ENCODE measurements around the gene ERCC6L.
"Not testable (repeated sequence)": the region's sequence is repeated elsewhere in the genome, so short reads cannot be mapped to it uniquely, and the experiment has no call there.

Gene ERCC6L

DNA sequence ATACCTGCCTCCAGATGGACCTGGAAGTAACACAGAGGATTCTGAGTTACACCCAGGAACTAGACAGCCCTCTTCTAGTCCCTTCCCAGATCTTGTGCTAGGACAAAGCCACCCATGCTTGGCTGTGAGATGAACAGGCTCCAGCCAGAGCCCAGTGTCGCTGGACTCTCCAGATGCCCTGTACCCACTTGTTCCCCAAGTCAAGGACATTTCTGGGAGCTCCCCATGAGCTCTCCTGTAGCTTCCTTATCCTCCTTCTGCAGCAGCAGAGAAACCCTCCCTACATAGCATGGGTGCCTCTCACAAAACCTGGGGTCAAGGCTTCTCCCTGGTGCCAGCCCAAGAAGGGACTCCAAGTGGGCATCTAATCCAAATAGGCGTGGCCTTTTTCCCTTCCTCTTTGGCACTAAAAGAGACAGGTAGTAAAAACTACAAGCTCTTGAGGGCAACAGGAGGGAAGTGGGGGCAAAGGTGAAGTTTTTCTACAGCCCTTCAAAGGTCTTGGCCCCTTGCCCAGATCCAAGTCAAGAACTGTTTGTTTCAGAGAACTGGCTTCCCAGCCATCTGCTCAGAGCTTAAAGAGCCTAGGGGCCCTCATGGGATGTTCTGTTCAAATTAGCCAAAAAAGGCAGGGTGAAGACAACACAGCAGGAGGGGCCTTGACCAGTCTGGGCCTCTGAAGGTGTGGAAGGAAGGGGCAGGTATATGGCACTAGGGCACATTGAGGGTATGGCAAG, 8.5 kb upstream of the ERCC6L start:
- ATAC-seq: no peak

DNA sequence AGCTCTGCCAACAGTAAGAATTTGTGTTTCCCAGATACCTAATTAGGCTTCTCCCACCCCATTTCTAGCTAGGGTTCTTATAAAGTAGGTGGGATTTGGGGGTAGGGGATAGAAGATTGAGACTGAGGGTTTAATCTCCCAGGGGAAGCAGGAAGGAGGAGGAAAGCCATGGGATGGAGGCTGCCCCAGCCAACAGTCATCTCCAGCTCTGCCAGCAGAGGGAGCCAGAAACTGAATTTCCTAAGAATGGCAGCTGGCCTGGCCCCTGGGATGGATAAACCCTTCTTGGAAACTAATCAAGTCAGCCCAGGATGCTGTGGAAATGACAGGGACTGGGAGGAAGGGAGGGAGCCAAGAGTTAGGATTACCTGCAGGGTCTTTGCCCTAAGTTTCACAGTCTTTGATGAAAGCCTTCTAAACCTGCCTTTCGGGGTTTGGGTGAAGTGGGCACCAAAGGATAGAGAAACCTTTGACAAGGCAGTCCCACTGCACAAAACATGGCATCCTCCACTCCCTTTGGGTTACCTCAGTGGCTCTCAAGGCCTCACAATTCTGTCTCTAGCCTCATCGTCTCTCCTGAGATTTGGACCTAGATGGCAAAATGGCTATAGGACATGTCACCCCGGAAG, 6.7 kb upstream of the ERCC6L start:
- ATAC-seq: no peak

DNA sequence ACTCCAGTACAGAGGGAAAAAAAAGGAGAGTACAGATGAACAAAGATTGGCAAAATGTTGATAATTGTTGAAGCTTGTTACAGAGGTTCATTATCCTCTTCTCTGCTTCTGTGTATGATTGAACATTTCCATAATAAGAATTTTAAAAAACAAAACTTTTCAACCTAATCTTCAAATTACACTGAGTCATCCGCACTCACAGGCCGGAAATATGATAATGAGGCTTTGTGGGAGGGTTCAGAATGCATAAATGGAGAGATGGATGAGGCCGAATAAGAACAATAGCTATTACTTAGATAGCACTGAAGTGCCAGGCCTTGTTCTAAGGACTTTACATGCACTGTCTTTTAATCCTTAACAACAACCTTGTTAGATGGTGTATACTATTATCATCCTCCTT, 4.6 kb upstream of the ERCC6L start:
- ATAC-seq: no peak

DNA sequence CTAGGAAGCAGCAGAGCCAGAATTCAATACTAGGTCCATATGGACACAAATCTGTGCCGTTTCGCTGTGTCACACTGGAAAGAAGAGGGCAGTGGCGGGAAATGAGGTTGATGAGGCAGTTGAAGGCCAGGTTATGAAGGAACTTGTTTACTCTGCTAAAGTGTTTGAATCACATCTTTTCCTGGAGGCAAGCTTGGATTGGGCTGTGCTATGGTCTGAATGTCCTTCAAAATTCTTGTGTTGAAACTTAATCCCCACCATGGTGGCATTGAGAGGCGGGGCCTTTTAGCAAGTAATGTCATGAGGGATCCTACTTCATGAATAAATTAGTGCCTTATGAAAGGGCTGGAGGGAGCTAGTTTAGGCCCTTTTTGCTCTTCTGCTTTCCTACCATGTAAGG, 2.1 kb upstream of the ERCC6L start:
- no peak for ATAC-seq

DNA sequence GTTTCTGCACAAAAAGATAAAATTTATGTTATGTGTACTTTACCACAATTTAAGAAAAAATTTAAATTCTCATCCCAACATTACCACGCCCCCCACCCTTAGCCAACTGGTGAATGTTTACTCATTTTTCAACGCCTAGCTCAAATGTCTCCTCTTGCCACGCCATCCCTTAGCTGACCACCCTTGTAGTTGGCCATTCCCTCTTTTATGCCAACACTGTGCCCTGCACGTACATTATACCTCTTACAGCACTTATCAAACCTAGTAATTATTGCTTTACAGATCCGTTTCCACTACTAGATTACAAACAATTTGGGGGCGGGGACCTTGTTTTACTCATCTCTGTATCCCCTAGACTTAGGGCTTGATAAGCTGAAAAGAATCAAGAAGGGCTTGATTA, 644 bp downstream of the ERCC6L start:
- ATAC-seq: no peak

DNA sequence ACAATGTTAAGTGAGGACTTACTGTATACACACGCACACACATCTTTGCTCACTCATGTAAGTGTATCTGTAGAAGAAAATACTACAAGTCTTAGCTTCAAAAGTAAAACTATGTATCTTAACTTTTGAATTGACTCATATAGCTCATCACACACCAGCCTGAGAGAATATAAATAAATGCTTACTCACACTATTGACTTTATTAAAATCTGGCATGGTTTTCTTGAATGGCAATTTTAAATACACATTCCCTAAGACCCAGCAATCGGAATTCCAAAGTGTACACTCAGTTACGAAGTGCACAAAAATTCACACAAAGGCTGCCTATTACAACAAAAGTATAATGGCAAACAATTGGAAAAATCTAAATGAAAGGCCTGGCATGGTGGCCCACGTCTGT, 2.0 kb downstream of the ERCC6L start:
- no peak for ATAC-seq

DNA sequence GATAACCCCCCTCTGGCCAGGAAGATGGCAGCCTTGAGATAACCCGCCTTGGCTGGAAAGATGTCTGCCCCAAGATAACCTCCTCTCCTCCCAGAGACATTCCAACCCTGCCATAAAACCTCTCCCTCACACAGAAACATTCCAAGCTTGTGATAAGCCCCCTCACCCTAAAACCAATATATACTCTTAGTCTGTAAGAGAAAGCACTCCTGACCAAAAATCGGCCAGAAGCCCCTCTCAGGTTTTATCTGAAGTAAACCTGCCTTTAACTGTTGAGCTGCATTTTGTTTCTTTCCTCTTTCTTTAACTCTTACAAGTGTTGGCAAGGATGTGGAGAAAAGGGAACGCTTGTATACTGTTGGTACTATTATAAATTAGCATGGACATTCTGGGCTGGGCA, 8.5 kb downstream of the ERCC6L start:
- ATAC-seq: no peak

DNA sequence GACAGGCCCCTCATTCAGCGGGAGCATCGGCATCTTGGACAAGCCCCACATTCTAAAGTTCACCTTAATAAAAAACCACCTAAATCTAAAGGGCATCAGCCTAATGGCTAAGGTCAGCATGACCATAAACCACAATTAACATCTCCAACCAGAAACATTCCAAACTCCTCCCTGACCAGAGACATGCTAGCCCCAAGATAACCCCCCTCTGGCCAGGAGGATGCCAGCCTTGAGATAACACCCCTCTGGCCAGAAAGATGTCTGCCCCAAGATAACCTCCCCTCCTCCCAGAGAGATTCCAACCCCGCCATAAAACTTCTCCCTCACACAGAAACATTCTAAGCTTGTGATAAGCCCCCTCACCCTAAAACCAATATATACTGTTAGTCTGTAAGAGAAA, 18.5 kb downstream of the ERCC6L start:
- ATAC-seq: not testable (repeated sequence)

DNA sequence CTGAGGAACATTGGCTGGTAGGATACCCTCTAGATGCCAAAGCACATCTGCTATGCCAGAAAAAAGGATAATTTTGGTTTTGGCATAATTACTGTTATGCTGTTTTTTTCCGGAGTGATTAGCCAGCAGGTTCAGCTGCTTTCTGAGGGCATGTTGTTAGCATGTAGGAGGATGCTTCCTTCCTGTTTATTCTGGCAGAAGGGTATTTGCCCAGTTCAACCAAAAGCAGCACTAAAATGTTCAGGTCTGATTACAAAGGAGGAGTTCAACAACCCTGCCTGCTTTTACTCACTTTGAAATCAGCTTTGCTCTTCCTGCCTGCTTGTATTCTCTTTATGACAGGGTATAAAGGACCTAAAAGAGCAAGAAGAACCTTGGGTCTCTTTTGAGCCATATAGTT, 21.9 kb downstream of the ERCC6L start:
- ATAC-seq: no peak

DNA sequence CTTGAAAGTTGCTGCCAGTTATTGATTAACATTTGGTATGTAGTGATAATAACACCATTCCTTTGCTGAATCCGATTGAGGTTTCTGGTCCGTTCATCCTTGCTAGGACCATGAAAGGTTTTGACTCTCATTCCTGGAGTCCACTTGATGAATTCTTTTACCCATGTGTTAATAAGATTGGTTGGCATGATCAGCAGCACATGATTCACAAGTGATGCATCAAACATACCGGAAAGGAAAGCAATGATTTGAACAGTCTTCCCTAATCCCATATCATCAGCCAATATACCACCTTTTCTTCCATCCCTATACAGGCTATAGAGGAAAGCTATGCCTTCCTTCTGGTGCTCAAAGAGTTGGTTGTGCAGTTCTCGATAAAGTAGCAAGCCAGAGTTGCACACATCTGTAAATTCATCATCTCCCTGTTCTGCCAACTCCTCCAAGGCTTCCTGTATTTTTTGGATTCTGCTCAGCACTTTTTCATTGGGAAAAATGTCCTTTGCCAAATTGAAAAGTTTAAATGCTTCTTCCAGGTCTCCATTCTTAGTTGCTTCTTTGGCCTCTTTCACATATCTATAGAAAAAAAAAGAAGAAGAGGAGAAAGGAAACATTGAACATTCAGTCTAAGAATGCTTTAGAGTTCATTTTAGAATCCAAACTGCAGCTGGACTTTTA, 30.6 kb downstream of the ERCC6L start:
- no peak for ATAC-seq

DNA sequence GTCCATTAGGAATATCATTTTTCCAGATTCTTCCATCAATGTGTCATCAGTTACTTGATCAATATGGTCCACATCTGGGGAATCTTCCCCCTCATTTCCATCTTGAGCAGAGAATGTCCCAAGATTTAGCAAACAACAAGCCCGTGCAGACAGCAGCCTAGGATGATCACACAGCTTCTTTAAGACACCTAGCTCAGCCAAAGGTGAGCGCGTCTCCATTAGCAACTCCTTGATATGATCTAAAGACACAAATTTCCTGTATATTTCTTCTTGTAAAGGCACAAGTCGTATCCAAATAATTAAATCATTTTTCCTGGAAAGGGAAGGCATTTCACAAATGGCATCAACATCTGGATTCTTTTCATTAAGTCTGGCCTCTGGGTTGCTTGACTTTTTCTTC, 31.5 kb downstream of the ERCC6L start:
- ATAC-seq: no peak

DNA sequence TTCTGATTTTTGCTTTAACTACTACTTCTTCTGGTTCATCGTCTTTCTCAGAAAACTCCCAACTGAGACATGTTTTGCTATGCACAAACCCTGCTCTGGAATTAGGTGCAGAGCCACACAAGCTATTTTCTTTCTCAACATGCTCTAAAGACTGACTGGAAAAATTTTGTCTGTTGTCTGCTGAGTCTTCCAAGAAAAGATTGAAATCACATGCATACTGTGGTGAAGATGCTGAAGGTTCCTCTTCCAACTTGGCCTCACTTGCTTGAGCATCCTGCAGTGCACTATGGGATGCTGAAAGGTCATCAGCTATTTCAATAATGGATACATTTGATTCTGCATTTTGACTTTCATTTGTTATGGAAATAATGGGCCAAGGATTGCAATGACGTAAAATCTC, 33.1 kb downstream of the ERCC6L start:
- ATAC-seq: no peak

DNA sequence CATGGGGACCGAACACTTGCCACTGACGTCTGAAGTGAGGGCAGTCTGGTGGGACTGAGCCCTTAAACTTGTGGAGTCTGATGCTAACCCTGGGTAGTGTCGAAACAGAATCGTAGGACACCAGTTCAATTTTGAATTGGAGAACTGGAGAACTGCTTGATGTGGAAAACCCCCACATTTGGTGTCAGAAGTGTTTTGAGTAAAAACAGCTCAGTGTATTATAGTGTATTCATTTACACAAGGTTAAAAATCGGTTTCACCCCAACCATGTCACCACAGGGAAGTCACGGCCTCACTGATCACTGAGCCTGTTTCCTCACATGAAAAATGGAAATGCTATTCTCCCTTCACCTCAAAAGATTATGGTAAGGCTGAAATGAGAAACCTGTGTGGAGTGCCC, 35.4 kb downstream of the ERCC6L start:
- ATAC-seq: no peak

DNA sequence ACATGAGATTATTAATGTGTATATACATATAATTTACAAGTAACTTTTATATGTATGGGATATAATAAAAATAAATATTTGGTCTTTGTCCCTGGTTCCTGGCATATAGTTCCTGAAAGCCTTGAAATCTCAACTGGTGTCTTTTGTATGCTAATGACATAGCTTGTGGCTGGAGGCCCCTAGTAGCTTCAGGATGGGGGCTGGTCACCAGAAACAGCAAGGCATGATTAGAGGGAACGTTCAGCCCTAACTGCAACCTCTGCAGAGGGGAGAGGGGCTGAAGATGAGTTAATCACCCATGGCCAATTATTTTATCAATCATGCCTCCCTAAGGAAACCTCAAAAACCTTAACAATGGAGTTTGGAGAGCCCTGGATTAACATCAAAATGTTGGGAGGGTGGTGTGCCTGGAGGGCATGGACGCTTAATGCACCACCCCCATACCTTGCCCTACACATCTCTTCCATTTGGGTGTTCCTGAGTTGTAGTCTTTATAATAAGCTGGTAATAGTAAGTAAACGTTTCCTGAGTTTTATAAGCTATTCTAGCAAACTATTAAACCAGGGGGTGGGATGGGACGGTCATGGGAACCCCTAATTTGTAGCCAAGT, 35.9 kb downstream of the ERCC6L start:
- ATAC-seq: no peak

DNA sequence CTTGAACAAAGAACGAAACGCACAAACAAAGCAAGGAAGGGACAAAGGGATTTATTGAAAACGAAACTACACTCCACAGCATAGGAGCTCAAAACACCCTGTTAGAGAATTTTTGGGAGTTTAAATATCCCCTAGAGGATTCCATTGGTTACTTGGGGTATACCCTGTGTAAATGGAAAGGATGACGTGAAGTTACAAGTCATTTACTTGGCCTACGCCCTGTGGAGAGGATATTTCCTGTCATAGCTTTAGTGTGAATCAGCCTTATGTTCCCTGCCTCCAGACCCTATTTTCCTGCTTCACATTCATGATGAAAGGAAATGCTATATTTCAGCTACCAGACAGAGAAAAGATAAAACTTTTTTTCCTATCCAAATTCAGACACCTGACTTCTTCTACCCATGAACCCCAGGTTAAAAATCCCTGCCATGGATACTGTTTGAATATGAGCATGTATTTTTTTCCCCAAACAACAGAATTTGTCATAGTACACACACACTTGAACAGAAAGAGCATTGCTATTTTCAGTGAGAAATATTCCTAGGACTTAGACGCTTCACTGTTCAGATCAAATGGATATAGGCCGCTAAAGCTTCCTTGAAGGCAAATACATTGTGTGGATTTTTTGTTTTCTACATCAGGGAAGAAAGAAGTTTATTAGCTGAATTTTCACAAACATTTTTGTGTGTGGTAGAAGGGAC, 36.8 kb downstream of the ERCC6L start:
- no peak for ATAC-seq

DNA sequence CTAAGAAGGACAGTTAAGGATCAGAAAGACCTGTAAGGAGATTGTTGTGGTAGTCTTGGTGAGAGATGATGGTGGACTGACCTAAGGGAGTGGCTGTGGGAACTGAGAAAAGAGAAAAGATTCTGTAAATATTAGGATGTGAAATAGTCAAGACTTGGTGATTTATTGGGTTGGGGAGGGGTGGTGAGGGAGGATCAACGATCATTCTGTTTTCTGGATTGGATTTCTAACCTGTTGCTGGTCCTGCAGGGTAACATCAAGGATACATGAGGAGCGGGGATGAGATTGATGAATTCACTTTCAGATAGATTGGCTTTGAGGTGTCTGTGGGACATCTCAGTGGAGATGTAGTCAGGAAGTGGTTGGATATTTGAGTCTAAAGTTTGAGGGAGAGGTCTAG, 55.9 kb downstream of the ERCC6L start:
- no peak for ATAC-seq

DNA sequence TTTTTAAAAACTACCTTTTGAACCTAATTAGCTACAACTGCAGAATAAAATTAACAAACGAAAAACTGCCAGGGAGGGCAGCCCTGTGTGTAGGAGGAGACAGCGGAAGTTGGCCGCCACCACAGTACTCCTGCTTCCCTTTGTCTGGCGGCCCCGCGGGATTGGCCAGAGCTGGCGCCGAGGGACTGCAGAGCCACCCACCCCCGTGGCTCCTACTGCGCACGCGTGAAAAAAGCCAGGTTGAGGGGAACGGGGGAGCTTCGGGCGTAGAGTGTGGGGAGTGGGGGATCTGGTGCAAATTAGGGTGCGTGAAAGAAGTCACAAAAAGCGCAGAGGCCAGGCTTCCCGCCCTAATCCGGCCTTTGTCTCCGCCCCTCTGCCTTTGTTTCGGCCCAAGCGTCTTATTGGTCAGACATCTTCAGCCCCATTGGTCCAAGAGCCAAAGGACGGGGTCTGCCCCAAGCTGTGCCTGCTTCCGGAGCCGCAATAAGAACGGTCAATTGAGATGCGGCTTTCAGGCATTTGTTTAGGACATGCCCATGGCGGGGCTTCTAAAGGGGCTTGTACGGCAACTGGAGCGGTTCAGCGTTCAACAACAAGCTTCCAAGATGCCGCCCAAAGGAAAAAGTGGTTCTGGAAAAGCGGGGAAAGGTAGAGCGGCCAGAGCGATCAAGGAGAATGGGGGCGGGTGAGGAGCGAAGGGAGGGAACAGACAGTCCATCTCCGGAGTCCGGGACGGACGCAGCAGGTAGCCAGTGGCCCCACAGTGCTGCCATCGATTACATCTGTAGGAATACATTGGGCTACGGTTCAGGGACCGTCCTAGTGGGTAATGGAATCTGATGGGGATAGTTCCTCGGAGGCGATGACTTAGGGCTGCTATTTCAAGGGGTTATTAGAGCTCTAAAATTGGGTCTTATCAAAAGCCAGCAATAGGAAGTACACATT, 57.4 kb downstream of the ERCC6L start, which contains the start of gene PIN4:
Gene PIN4, plus strand, starts transcription at position 580 of the 948 bp plus-strand sequence. Its CDS starts 29 bp downstream, at position 609.
- peak; percentile 95 to 96 for ATAC-seq

DNA sequence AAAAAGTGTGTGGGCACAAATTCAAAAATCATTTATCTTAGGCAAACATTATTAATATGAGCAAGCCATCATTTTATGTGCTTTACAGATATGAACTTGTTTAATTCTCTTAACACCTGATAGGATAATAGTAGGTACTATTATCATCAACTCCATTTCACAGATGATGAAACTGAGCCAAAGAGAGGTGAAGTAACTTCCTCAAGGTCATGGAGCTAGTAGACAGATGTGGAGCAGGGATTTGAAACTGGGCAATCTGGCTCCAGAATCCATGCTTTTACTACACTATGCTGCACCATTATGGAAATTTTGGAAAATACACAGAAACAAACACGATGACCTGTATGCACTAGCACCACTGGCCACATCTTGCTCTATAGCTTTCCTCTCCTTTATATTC, 58.3 kb downstream of the ERCC6L start:
- ATAC-seq: no peak

DNA sequence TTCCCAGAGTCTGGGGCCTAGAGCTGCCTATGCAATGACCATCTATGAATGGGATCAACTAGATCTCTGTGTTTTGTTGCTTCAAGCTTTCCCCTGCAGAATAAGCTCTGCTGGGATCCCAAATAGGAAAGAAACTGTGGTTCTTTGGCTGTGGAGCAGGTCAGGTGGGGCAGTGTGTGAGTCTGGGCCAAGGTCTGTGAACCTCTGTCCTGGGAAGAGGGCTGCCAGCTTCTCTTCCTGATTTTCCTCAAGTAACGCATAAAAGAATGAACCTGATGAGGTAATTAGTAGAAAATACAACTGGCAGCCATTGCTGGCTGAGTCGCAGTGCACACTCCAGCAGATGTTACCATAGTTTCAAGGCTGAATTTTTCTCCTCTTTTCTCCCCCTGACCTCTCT, 61.8 kb downstream of the ERCC6L start:
- ATAC-seq: no peak

DNA sequence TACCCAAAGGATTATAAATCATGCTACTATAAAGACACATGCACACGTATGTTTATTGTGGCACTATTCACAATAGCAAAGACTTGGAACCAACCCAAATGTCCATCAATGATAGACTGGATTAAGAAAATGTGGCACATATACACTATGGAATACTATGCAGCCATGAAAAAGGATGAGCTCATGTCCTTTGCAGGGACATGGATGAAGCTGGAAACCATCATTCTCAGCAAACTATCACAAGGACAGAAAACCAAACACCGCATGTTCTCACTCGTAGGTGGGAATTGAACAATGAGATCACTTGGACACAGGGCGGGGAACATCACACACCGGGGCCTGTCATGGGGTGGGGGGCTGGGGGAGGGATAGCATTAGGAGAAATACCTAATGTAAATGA, 62.5 kb downstream of the ERCC6L start:
- ATAC-seq: not testable (repeated sequence)

DNA sequence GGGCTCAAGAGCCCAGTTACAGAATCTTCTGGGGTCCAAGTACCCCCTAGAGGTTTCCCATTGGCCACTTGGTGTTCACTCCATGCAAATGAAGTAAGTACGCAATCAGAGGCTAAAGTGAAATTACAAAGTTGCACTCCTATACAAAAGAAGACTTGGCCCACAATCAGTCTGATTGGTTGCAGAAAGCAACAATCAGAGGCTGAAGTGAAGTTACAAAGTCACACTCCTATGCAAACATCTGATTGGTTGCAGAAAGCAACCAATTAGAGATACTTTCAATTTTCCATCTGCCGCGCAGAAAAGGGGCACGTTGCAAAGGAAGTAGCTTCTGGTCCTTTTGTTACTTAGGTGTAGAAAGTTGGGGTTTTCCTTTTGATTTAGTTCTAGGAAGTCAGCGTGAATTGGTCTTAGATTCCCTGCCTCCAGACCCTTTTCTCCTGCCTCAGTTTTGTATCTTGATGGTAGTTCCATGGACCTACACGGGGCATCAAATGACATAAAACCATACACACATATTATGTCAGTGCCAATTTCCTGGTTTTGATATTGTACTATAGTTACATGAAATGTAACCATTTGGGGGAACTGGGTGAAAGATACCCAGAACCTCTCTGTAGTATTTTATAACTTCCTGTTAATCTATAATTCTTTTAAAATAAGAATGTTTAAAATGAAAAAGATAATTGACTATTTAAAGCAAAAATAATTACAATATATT, 69.7 kb downstream of the ERCC6L start:
- peak; percentile 78 to 88 for ATAC-seq

Data from activated CD4-positive, CD25-positive, alpha-beta regulatory T cell treated with anti-CD3 and anti-CD28 coated beads, Interleukin-2, amount 50 U/mL, for 24 hours (primary cell).